Cardiac fibroblast (primary cell): ENCODE data around the gene OR6N2.

Experiments used
- DNase-seq, 2 donors: peaks; one replicate each; pipeline versions ENCODE4 v3.0.0 to v3.0.0-alpha.2; 2010; ENCODE audit warnings: low read depth in 2 of 2
- H3K4me3 ChIP-seq, 2 donors: replicated peaks in 1 of 2; 1 replicate in 1 of 2; 2 replicates in 1 of 2; pipeline ENCODE4 v1.5.1; 2011; ENCODE audit warnings: low read depth in 2 of 2, low read length in 2 of 2, mild to moderate bottlenecking in 2 of 2, moderate library complexity in 1 of 2
- TF ChIP-seq, protein P1 (sequence below): IDR thresholded peaks from one replicate; pipeline ENCODE4 v1.5.1; 2011; ENCODE audit warnings: low read depth, mild to moderate bottlenecking, low read length, inconsistent platforms

The OR6N2 gene

DNA sequence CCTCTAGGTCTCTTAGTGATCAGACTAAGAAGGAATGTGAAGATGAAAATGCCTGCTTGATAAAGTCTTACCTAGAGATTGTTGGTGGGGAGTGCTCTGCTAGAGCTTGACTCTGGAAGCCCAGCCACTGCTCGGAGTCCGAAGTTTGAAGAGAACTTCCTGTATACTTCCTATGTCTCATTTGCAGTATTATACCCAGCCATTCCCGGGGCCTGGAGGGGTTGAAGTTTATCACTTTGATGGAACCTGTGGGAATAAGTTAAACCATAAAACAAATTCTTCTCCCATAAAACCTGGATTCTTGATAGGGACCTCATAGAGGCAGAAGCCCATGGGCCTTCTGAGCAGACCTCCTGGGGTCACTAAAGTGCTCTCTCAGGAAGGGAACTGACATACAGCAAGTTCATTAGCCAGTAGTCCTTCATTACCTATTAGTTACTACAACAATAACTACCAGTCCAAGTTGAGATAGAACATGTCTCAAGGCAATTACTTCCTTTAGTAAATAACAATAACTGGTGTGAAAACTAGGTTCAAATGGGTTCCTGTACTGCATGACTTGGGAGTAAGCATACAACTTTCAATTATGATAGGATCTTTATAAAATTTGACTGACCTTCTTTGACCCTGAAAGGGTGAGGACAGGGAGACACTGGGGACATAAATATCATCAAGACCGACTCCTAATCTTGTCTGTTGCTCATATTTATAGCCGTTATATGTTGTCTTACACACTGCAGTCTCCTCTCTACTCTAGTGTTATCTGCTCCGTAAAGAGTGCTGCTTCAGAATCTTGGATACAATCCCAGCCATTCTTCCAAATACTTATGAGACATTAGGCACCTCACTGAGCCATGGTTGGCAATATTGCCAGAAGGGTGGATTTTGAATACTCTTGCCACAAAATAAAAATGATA lies 8.8 kb downstream of the OR6N2 start, which contains the start of gene OR6N1:
TSS of gene OR6N1 (minus strand) at position 246 of the 917 bp plus-strand sequence. CDS start 5,513 bp downstream, outside the sequence.
- no peak for DNase-seq
- no peak within 1 kb of the TSS for H3K4me3 ChIP-seq
- TF ChIP-seq, protein P1, sequence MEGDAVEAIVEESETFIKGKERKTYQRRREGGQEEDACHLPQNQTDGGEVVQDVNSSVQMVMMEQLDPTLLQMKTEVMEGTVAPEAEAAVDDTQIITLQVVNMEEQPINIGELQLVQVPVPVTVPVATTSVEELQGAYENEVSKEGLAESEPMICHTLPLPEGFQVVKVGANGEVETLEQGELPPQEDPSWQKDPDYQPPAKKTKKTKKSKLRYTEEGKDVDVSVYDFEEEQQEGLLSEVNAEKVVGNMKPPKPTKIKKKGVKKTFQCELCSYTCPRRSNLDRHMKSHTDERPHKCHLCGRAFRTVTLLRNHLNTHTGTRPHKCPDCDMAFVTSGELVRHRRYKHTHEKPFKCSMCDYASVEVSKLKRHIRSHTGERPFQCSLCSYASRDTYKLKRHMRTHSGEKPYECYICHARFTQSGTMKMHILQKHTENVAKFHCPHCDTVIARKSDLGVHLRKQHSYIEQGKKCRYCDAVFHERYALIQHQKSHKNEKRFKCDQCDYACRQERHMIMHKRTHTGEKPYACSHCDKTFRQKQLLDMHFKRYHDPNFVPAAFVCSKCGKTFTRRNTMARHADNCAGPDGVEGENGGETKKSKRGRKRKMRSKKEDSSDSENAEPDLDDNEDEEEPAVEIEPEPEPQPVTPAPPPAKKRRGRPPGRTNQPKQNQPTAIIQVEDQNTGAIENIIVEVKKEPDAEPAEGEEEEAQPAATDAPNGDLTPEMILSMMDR: no peak

DNA sequence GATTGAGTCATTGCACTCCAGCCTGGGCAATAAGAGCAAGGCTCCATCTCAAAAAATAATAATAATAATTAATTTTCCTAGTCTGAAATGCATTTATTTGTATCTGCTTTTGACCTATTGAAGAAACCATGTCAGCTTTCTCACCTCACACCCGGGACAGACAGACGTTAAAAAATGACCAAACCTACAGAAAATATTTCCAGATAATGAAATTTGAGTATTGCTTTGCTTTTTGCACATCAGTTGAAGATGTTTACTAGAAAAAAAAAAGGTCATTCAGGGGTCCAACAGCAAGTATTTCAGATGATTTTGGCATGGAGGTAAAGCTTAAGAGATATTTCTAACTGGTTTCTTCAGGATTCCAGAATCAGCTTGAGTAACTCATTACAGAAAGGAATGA lies 26.6 kb downstream of the OR6N2 start, which contains the start of gene OR6K6:
TSS of gene OR6K6 (plus strand) at position 301 of the 400 bp plus-strand sequence. CDS start 168 bp downstream, outside the sequence.
- H3K4me3 ChIP-seq: no peak within 1 kb of the TSS
- TF ChIP-seq, protein P1: no peak
- DNase-seq: no peak

DNA sequence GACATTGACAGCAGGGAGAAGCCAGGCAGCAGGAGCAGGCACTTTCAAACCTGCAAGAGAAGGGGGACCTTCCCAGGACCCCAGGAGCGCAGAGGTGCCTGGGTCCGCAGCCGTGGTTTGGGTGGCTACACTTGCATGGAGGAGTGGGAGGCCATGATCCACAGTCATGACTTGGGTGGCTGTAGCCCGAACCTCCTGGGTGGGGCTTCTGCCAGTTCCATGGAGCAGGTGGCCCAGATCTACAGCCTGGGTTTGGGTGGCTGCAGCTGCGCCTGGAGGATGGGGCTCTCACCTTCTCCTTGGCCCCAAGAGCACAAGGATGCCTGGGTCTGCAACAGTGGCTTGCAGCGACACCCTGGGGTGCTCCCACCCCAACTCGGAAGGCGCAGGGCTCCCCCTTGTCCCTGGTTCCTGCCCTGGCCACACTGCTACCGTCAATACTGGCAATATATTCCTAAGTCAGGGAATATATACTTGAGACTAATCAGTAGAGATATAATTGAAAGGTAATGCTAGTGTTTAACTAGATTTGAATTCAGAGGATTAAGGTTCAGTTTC lies 28.8 kb downstream of the OR6N2 start:
- no peak for DNase-seq
- no peak overlapping the region for H3K4me3 ChIP-seq
- TF ChIP-seq, protein P1: no peak

DNA sequence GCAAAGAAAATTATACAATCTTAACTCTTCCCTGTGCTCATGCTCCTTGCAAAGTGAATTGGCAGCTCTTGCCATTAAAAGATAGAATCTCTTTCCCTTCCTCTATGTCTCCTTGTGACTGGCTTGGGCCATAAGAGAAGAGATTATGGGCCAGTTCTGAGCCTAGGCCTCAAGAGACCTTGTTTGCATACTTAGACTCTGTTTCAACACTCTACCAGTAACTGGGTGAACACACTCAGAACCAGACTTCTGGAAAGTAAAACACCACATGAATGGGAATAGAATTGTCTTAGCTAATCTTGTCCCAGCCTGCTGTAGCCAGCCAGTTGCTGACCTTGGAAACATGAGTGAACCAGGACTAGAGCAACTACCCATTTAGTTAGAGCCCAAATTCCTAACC lies 45.2 kb downstream of the OR6N2 start:
- DNase-seq: no peak

DNA sequence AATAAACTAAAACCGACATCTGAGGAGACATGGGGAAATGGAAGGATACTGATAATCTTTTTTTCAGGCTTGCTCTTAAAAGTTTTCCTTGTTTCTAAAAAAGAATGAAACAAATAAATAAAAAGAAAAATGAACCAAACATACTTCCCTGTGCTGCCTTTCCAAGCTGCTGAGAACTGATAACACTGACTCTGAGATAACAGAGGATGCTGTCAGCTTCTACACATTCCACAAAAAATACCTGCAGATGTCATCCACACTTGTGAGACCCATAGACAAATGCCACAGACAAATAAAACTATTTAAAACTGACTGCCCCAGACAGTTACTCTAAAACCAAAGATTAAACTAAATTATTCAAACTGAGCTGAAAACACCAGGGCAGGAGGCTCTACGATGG lies 48.5 kb downstream of the OR6N2 start:
- no peak for DNase-seq
- TF ChIP-seq, protein P1: no peak
- no peak overlapping the region for H3K4me3 ChIP-seq

More for the DNA sequence above, 45.2 kb downstream of the OR6N2 start:
- TF ChIP-seq, protein P1: no peak
- no peak overlapping the region for H3K4me3 ChIP-seq

DNA sequence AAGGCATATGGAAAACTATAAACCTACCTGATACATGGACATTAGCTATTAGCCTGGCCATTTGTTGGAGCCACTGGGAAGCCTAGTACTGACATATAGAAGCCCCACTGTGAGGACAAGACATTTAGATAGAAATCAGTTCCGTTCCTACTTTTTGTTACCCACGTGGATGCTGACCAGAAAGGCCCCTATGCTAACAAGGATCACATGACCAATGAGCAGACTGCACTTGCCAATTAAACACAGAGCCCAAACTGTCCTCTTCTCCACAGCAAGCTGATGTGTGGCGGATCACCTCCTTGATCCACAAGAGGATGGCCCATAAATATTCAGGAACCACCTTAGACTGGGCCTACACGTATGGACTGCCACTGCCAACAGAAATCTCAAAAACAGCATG lies 49.3 kb downstream of the OR6N2 start:
- DNase-seq: no peak
- no peak overlapping the region for H3K4me3 ChIP-seq
- TF ChIP-seq, protein P1: no peak
